ENCODE results near the gene SHISA9.

DNA sequence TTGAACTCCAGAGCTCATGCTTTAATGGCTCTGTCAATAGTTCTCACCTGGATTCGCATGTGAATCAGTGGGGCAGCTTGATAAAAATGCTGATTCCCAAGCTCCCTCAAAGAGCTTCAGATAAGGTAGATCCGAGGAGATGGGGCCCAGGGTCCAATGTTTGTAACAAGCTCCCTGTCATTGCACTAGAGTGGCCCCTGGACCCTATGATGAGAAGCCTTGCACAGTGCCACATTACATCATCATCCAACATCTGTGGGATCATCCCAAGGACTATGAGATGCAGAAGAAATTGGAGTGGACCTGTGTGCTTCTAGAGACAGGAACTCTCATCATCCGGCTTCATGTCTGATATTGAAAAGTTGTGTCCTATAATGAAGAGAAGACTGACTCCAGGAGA, 340.8 kb downstream of the SHISA9 start:
- TF ChIP-seq, protein P1, sequence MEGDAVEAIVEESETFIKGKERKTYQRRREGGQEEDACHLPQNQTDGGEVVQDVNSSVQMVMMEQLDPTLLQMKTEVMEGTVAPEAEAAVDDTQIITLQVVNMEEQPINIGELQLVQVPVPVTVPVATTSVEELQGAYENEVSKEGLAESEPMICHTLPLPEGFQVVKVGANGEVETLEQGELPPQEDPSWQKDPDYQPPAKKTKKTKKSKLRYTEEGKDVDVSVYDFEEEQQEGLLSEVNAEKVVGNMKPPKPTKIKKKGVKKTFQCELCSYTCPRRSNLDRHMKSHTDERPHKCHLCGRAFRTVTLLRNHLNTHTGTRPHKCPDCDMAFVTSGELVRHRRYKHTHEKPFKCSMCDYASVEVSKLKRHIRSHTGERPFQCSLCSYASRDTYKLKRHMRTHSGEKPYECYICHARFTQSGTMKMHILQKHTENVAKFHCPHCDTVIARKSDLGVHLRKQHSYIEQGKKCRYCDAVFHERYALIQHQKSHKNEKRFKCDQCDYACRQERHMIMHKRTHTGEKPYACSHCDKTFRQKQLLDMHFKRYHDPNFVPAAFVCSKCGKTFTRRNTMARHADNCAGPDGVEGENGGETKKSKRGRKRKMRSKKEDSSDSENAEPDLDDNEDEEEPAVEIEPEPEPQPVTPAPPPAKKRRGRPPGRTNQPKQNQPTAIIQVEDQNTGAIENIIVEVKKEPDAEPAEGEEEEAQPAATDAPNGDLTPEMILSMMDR (IDR thresholded peaks at IDR 0.05 in 4 of 5, conservative IDR thresholded peaks at IDR 0.05 in 1 of 5) = no peak
- no peak for TF ChIP-seq POLR2A (IDR thresholded peaks at IDR 0.05)
